Epithelial cell of proximal tubule (primary cell): ENCODE data around the gene LMF1. TPM values are rescaled to one million over a fixed set of nuclear protein-coding genes. Genes with fewer than 3 reads are reported as not detected.

Experiments
- DNase-seq: peaks from one replicate; pipeline ENCODE4 v3.0.0-alpha.2; 2011; ENCODE audit warnings: low read depth
- H3K4me3 ChIP-seq: 2 replicates; pipeline ENCODE4 v1.5.1; 2011; ENCODE audit warnings: low read depth, mild to moderate bottlenecking, low read length
- CTCF ChIP-seq: conservative IDR thresholded peaks from 2 replicates; pipeline ENCODE4 v1.5.1; 2012; ENCODE audit warnings: low read depth, mild to moderate bottlenecking, low read length
- total RNA-seq: library from RNA; depleted of rRNA; stranded (reverse); fragments of >200 nt; gene quantifications from 2 replicates; pipeline ENCODE4 v1.2.3, GENCODE V29; 2015

LMF1 gene
- total RNA-seq, 1 donor from 2014 or later: 8.2 TPM

GRCh38 chr16:1013593-1013900, 42.8 kb upstream of the LMF1 start:
- no peak for DNase-seq
- TF ChIP-seq CTCF: no peak
- H3K4me3 ChIP-seq: no peak overlapping the region

DNA sequence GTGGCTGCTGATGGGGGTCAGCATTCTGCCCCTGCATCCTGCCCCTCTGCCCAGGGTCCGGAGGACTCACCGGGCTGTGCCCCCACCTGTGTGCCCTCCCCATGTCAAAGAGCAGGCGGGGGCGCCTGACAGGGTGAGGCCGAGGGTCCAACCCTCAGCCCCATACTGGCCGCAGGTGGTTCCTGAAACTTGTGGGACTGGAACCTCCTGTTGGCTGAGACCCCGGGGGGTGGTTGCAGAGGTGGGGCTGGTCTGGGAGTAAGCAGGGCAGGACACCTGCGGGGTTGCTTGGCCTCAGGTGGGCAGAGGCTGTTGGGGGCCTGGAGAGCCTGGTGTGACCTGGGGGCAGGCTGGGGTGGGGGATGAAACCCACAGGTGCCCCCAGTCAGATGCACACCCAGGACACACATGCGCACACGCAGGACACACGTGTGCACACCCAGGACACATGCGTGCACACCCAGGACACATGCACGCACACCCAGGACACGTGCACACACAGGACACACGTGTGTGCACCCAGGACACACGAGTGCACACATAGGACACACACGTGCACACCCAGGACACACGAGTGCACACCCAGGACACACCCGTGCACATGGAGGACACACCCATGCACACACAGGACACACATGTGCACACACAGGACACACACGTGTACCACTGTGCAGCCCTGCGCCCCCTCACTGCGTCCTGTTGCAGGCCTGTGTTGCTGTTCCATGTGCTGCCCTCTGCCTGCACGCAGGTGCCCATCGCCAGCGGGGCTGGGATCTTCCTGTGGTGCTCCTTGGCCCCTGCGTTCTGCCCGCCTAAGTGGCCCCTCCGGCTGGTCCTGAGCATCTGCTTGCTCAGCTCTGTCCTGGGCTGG, 42.2 kb upstream of the LMF1 start:
- no peak for DNase-seq
- no peak overlapping the region for H3K4me3 ChIP-seq
- TF ChIP-seq CTCF: no peak

DNA sequence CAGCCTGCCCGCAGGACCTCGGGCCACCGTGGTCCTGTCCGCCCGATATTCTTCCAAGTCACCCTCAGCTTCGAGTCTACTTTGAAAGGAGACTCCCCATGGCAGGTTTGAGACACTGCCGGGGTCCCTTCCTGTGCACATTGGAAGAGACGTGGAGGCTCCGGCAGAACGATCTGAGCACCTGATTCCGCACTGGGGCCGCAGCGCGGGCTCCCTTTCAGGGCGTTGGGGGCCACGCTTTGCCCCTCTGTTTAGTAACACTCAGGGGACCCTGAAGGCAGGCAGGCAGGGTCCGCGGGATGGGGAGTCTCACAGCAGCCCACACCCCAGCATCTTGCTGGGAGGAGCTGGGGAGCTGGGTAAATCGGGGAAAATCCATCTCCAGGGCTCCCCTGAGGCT, 41.4 kb upstream of the LMF1 start:
- DNase-seq: no peak

DNA sequence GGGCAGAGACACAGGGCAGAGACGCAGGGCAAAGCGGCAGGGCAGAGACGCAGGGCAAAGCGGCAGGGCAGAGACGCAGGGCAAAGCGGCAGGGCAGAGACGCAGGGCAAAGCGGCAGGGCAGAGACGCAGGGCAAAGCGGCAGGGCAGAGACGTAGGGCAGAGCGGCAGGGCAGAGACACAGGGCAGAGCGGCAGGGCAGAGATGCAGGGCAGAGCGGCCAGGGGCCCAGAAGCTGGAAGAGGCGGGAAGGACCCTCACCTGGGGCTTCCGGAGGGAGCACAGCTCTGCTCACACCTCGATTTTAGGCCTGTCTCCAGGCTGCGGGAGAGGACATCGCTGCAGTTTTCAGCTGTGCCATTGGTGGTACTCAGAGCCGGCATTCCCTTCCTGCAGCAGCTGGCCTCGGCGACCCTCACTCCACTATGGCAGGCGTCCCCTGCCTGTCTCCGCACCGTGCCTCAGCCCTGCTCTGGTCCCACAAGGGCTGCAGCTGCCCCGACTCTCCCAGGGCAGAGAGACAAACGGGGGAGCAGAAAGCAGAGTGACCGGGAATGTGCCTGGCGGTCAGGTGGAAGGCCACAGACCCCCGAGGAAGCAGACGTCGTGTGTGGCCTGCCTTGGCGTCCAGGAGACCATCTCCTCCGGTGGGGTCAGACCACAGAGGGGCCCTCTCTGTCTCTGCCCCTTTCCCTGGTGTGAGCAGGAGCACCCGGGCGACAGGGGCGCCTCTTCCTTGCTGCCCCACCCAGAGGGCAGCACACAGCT, 40.7 kb upstream of the LMF1 start:
- TF ChIP-seq CTCF: no peak
- no peak overlapping the region for H3K4me3 ChIP-seq
- DNase-seq: no peak

More for the DNA sequence above, 41.4 kb upstream of the LMF1 start:
- no peak for TF ChIP-seq CTCF
- no peak overlapping the region for H3K4me3 ChIP-seq

- H3K4me3 ChIP-seq: no peak overlapping the region
- DNase-seq: no peak
- no peak for TF ChIP-seq CTCF
Measured at GRCh38 chr16:1010815-1011214, 40.0 kb upstream of the LMF1 start.

DNA sequence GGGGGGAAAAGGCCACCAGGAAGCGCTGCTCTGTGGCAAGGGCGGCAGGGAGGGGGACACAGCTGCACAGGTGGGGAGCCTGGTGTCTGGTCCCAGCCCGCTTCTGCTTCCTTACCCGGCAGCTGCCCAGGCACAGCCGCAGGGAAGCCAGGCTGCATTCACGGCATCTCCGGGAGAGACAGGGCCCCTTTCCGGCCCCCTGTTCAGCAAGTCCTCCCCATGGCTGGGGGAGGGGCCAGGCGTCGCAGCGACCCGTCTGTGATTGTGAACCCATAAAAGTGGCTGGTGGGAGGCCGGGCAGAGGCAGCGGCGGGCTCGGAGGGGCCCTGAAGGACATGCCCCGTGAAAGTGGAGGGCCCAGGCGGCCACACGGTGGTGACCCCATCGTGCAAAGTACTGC, 39.5 kb upstream of the LMF1 start:
- DNase-seq: no peak
- H3K4me3 ChIP-seq: no peak overlapping the region
- no peak for TF ChIP-seq CTCF
